ENCODE data around the gene AKAP8L.

The AKAP8L gene

GRCh38 chr19:15418579-15419412 lies at the start of gene AKAP8L:
AKAP8L (minus strand) TSS chr19:15418988; CDS start chr19:15418923, 65 bp downstream.
- peak; percentile 100 for DNase-seq

- no peak for DNase-seq
Measured at GRCh38 chr19:15467734-15468214, 49.0 kb upstream of the AKAP8L start.

GRCh38 chr19:15466851-15467733 lies 48.3 kb upstream of the AKAP8L start:
- no peak for DNase-seq

GRCh38 chr19:15464394-15465385 lies 45.9 kb upstream of the AKAP8L start, which contains the start of gene RASAL3:
RASAL3 (minus strand) TSS chr19:15464544; CDS start chr19:15464358, 186 bp downstream.
- no peak for DNase-seq

- DNase-seq = no peak
Measured at GRCh38 chr19:15463861-15464371, 45.1 kb upstream of the AKAP8L start.

- DNase-seq = no peak
Measured at GRCh38 chr19:15461694-15462093, 42.9 kb upstream of the AKAP8L start.

GRCh38 chr19:15457701-15458484 lies 39.1 kb upstream of the AKAP8L start:
- DNase-seq = no peak

GRCh38 chr19:15456871-15457700 lies 38.3 kb upstream of the AKAP8L start:
- peak; percentile 48 for DNase-seq

GRCh38 chr19:15456441-15456840 lies 37.7 kb upstream of the AKAP8L start:
- no peak for DNase-seq

GRCh38 chr19:15455996-15456395 lies 37.2 kb upstream of the AKAP8L start:
- DNase-seq = no peak

- DNase-seq = no peak
Measured at GRCh38 chr19:15453906-15454860, 35.4 kb upstream of the AKAP8L start.

- no peak for DNase-seq
Measured at GRCh38 chr19:15453091-15453578, 34.3 kb upstream of the AKAP8L start.

- peak; percentile 19 for DNase-seq
Measured at GRCh38 chr19:15452111-15453047, 33.6 kb upstream of the AKAP8L start.

GRCh38 chr19:15450528-15450890 lies 31.7 kb upstream of the AKAP8L start:
- DNase-seq = no peak

- DNase-seq = peak; percentile 60
Measured at GRCh38 chr19:15449620-15450527, 31.1 kb upstream of the AKAP8L start, which contains the start of gene WIZ. WIZ (minus strand) TSS chr19:15449956; CDS start chr19:15448307, 1,649 bp downstream.
